Measurements from ENCODE around the gene MLXIP.
A peak's percentile ranks its signal among the peaks of the same experiment; 100 is the strongest.

MLXIP gene

DNA sequence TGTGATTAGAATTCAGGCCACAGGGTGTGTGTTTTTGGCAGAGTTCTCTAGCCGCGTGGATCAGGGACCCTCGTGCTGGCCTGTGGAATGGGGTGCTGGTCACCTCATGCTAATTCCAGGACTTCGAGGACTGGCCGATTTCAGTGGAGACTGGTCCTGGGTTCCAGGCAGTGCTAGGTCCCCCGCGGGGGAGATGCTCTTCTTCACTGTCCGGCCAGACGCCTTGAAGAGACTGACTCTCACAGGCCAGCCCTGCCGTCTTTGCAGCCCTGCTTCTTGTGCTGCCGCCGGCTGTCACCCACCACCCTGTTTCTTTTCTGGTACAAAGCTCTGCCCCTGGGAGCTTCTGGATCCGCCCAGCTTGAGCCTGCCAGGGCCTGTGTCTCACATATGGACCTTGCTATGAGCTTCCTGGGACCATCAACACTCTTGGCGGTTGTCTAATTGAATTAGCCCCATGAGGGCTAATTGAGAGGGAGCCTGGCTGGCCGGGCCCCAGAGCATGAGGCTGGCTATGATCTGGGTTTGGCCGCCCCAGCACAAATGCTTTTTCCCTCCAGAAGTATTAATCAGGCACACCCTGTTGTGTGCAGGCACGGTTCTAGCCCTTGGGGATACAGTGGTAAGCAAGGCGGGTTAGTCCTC is 8.2 kb downstream of the MLXIP start:
- no peak overlapping the region for H3K4me3 ChIP-seq (ENCODE audit: low read length)
- no peak for DNase-seq (ENCODE audit: low read depth)
- TF ChIP-seq, protein P1, sequence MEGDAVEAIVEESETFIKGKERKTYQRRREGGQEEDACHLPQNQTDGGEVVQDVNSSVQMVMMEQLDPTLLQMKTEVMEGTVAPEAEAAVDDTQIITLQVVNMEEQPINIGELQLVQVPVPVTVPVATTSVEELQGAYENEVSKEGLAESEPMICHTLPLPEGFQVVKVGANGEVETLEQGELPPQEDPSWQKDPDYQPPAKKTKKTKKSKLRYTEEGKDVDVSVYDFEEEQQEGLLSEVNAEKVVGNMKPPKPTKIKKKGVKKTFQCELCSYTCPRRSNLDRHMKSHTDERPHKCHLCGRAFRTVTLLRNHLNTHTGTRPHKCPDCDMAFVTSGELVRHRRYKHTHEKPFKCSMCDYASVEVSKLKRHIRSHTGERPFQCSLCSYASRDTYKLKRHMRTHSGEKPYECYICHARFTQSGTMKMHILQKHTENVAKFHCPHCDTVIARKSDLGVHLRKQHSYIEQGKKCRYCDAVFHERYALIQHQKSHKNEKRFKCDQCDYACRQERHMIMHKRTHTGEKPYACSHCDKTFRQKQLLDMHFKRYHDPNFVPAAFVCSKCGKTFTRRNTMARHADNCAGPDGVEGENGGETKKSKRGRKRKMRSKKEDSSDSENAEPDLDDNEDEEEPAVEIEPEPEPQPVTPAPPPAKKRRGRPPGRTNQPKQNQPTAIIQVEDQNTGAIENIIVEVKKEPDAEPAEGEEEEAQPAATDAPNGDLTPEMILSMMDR (conservative IDR thresholded peaks at IDR 0.05; ENCODE audit: low read length) = no peak

DNA sequence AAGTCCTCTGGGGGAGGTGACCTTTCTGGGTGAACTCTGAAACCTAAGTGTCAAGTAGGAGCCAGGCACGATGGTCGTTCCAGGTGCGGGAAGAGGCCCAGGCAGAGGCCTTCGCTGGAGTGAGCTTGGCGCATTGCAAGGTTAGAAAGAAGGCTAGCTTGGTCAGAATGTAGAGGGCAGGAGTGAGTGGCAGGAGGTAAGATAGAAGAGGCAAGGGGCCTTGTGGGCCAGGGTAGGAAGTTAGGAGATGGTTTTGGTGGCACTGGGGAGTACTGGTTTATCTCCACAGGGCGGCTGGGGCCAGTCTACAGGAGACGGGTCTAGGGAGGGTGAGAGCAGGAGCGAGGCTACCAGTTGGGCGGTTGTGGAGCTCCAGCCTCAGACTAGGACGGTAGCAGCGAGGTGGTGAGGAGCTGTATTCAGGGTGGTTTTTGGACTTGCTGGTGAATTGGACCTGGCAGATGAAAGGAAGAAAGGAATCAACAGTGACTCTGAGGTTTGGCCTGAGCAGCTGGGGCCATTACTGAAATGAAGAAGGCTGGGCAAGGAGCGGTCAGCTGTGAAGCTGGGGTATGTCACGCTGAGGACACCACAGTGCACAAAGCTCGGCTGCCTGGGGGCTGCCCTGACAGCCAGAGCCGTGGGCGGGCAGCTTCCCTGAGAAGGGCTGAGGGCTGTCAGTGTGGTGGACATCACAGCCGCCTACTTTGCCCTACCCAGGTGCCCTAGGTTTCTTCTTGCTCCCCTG is 9.0 kb downstream of the MLXIP start:
- H3K4me3 ChIP-seq (ENCODE audit: low read length) = no peak overlapping the region
- DNase-seq (ENCODE audit: low read depth) = no peak
- TF ChIP-seq, protein P1 (conservative IDR thresholded peaks at IDR 0.05; ENCODE audit: low read length) = no peak

DNA sequence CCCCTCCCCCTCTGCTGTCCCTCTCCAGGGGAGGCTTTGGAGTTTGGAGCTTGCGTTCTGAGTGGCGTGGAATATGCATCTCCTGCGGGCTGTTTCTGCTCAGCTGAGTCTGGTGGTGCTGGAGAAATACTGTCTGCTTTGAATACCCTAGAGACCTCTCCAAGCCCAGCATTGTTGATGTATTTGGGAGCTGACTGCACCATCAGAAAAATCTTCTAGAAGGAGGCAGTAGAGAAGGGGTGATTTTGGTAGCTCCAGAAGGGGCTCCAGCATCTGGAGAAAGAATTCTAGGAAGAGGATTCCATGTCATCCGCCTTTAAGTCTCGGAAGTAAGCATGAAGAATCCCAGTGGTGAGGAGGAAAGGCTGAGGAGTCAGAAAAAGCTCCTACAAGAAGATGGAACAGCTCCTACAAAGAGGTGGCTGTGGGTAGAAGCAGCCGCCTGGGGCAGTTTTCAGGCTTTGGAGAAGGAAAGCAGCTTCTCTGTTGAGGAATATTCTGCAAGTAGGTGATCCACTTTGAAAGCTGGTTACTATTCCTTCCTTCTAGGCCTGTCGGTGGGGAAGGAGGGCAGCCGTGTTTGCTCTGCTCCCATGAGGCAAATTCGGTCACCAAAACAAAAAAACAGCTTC is 9.7 kb downstream of the MLXIP start:
- no peak overlapping the region for H3K4me3 ChIP-seq (ENCODE audit: low read length)
- no peak for DNase-seq (ENCODE audit: low read depth)
- TF ChIP-seq, protein P1 (conservative IDR thresholded peaks at IDR 0.05; ENCODE audit: low read length) = no peak

DNA sequence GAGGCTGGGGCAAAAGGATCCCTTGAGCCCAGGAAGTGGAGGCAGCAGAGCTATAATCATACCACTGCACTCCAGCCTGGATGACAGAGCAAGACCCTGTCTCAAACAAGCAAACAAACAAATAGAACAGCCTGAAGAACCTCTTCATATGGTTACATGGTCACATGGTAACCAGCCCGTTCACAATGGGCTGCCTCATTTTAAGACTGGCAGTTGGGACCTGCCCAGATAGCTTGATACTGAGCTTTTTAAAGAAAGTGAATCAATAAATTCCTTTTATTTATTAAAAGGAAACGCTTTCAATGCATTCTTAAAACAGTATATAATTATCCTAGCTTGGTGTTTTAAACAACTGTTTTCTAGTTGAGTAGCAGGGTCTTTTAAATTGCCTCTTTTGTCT is 10.5 kb downstream of the MLXIP start:
- DNase-seq (ENCODE audit: low read depth) = no peak
- TF ChIP-seq, protein P1 (conservative IDR thresholded peaks at IDR 0.05; ENCODE audit: low read length) = no peak
- H3K4me3 ChIP-seq (ENCODE audit: low read length) = no peak overlapping the region

DNA sequence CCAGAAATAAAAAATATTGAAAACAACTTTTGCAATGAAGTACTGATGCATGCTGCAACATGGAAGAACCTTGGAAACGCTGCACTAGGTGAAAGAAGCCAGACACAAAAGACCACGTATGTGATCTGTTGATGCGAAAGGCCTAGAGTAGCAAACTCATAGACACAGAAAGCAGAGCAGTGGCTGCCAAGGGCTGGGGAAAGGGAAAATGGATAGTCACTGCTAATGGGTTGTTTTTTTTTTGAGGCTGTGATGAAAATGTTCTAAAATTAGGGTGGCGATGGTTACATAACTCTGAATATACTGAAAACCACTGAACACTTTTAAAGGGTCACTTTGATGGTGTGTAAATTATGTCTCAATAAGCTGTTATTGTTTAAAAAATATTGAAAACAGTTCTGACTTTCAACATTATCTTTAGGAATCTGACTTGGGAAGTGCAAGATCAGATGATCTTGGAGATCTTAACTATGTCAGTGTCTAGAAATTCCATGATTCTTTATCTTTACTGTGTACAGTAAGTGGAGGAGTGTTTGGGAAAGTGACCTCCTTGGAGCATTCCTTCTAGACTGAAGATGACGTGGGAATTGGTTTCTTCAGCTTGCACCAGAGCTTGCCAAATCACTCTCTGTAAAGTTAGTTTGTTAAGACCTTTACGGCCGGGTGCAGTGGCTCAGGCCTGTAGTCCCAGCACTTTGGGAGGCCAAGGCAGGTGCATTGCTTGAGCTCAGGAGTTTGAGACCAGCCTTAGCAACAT is 12.4 kb downstream of the MLXIP start:
- peak; percentile 96 for DNase-seq (ENCODE audit: low read depth)
- no peak overlapping the region for H3K4me3 ChIP-seq (ENCODE audit: low read length)
- TF ChIP-seq, protein P1 (conservative IDR thresholded peaks at IDR 0.05; ENCODE audit: low read length) = no peak

DNA sequence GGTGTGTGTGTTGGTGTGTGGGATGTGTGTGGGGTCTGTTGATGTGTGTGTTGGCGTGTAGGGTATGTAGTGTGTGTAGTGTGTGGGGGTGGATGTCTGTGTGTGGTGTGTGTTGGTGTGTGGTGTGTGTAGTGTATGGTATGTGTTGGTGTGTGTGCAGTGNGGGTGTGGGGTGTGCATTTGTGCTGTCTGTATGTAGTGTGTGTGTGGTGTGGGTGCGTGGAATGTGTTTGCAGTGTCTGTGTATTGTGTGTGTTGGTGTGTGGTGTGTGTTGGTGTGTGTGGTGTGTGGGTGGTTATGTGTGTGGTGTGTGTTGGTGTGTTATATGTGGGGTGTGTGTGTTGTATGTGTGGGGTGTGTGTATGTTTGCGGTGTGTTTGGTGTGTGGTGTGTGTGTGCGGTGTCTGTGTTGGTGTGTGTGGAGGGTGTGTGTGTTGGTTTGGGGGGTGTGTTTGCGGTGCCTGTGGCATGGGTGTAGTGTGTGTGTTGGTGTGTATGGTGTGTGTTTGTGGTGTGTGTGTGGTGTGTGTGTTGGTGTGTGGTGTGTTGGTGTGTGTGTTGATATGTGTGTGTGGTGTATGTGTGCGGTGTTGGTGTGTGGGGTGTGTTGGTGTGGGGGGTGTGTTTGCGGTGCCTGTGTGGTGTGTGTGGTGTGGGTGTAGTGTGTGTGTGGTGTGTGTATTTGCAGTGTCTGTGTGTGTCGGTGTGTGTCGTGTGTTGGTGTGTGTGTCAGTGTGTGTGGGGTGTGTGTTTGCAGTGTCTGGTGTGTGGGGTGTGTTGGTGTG is 14.7 kb downstream of the MLXIP start:
- H3K4me3 ChIP-seq (ENCODE audit: low read length) = no peak overlapping the region
- no peak for DNase-seq (ENCODE audit: low read depth)
- TF ChIP-seq, protein P1 (conservative IDR thresholded peaks at IDR 0.05; ENCODE audit: low read length) = no peak

All from AG10803 (cell line).